ENCODE results near the gene DCX. TPM values are rescaled to one million over a fixed set of nuclear protein-coding genes. Genes with fewer than 3 reads are reported as not detected.

Gene DCX
- total RNA-seq, 1 donor from 2014 or later = 614 TPM

- no peaks in the 10 kb centered on the region for H3K36me3 Mint-ChIP-seq (ENCODE audit: unreplicated experiment)
- no peak within 1 kb of the TSS for H3K4me3 Mint-ChIP-seq (ENCODE audit: unreplicated experiment)
- H3K27me3 Mint-ChIP-seq (ENCODE audit: unreplicated experiment) = no peaks in the 10 kb centered on the region
- no peak for TF ChIP-seq CTCF (IDR thresholded peaks at IDR 0.05; ENCODE audit: partially characterized antibody, unreplicated experiment)
- no peaks in the 10 kb centered on the region for H3K4me1 Mint-ChIP-seq (ENCODE audit: low read depth, unreplicated experiment)
- no peak within 1 kb of the TSS for H3K27ac Mint-ChIP-seq (ENCODE audit: unreplicated experiment)
- DNase-seq = no peak
- peaks cover 2% of the 10 kb centered on the region for H3K9me3 Mint-ChIP-seq (ENCODE audit: unreplicated experiment)
Observed at GRCh38 chrX:111270339-111270738, 141.7 kb downstream of the DCX start, which contains the start of gene CAPN6. Gene CAPN6 (minus strand): TSS chrX:111270483. CDS start chrX:111263936, 6,547 bp downstream.

- no peak for DNase-seq
- Mint-ChIP-seq H3K9me3 (ENCODE audit: unreplicated experiment) (peaks cover 2% of the 10 kb centered on the region), H3K36me3 (ENCODE audit: unreplicated experiment) (no peaks in the 10 kb centered on the region), H3K4me1 (ENCODE audit: low read depth, unreplicated experiment) (no peaks in the 10 kb centered on the region), H3K27me3 (ENCODE audit: unreplicated experiment) (no peaks in the 10 kb centered on the region), H3K4me3 (ENCODE audit: unreplicated experiment) (no peak overlapping the region), H3K27ac (ENCODE audit: unreplicated experiment) (no peak overlapping the region)
- no peak for TF ChIP-seq CTCF (IDR thresholded peaks at IDR 0.05; ENCODE audit: partially characterized antibody, unreplicated experiment)
Observed at GRCh38 chrX:111268506-111268905, 143.5 kb downstream of the DCX start.

DNA sequence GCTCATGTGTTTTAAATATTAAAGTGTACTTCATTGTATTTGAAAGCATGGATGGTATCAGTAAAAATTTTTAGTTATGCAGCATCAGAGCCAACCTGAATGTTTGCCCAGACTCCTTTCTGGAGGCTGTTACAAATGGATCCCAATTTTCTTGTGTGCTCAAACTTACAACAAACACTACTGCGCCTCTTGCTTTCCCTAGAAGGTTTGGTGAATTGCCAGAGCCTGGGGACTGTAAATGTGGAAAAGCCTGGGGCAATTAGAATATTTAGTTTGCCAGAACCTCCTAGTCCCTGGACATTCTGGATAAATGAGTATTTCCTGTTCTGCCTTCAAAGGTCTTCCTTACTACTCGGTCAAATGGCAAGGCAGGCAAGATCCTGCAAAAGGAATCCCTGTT, 146.5 kb downstream of the DCX start:
- TF ChIP-seq CTCF (IDR thresholded peaks at IDR 0.05; ENCODE audit: partially characterized antibody, unreplicated experiment) = no peak
- Mint-ChIP-seq H3K27ac (ENCODE audit: unreplicated experiment) (no peak overlapping the region), H3K36me3 (ENCODE audit: unreplicated experiment) (no peaks in the 10 kb centered on the region), H3K9me3 (ENCODE audit: unreplicated experiment) (peaks cover 3% of the 10 kb centered on the region), H3K4me3 (ENCODE audit: unreplicated experiment) (no peak overlapping the region), H3K27me3 (ENCODE audit: unreplicated experiment) (no peaks in the 10 kb centered on the region), H3K4me1 (ENCODE audit: low read depth, unreplicated experiment) (no peaks in the 10 kb centered on the region)
- no peak for DNase-seq

- H3K27me3 Mint-ChIP-seq (ENCODE audit: unreplicated experiment) = no peaks in the 10 kb centered on the region
- peaks cover 1% of the 10 kb centered on the region for H3K9me3 Mint-ChIP-seq (ENCODE audit: unreplicated experiment)
- TF ChIP-seq CTCF (IDR thresholded peaks at IDR 0.05; ENCODE audit: partially characterized antibody, unreplicated experiment) = no peak
- no peaks in the 10 kb centered on the region for H3K36me3 Mint-ChIP-seq (ENCODE audit: unreplicated experiment)
- H3K27ac Mint-ChIP-seq (ENCODE audit: unreplicated experiment) = no peak overlapping the region
- DNase-seq = no peak
- no peak overlapping the region for H3K4me3 Mint-ChIP-seq (ENCODE audit: unreplicated experiment)
- H3K4me1 Mint-ChIP-seq (ENCODE audit: low read depth, unreplicated experiment) = no peaks in the 10 kb centered on the region
Observed at GRCh38 chrX:111264385-111264784, 147.6 kb downstream of the DCX start.

DNA sequence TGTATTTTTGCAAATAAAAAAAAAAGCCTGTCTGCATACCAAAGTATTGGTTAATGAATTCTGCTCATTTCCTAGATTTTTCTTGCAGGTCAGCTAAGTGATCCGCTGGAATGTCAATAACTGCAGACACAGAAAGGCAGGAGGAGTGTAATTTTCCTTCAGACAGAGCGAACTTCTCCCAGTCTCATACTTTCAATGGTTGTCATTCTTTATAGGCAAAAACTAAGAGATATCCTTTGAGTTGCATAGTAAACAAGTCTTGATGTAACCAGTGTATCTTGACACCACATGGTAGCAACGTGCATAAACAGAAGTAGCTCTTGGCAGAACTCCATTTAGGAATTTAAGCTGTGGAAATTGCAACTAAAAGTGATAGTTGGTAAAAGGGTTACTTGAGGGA, 149.9 kb downstream of the DCX start:
- Mint-ChIP-seq H3K27me3 (ENCODE audit: unreplicated experiment) (no peaks in the 10 kb centered on the region), H3K4me1 (ENCODE audit: low read depth, unreplicated experiment) (no peaks in the 10 kb centered on the region), H3K9me3 (ENCODE audit: unreplicated experiment) (peaks cover 1% of the 10 kb centered on the region), H3K27ac (ENCODE audit: unreplicated experiment) (no peak overlapping the region), H3K36me3 (ENCODE audit: unreplicated experiment) (no peaks in the 10 kb centered on the region), H3K4me3 (ENCODE audit: unreplicated experiment) (no peak overlapping the region)
- no peak for TF ChIP-seq CTCF (IDR thresholded peaks at IDR 0.05; ENCODE audit: partially characterized antibody, unreplicated experiment)
- no peak for DNase-seq
